Measurements from ENCODE around the gene SEC61G.

The SEC61G gene

DNA sequence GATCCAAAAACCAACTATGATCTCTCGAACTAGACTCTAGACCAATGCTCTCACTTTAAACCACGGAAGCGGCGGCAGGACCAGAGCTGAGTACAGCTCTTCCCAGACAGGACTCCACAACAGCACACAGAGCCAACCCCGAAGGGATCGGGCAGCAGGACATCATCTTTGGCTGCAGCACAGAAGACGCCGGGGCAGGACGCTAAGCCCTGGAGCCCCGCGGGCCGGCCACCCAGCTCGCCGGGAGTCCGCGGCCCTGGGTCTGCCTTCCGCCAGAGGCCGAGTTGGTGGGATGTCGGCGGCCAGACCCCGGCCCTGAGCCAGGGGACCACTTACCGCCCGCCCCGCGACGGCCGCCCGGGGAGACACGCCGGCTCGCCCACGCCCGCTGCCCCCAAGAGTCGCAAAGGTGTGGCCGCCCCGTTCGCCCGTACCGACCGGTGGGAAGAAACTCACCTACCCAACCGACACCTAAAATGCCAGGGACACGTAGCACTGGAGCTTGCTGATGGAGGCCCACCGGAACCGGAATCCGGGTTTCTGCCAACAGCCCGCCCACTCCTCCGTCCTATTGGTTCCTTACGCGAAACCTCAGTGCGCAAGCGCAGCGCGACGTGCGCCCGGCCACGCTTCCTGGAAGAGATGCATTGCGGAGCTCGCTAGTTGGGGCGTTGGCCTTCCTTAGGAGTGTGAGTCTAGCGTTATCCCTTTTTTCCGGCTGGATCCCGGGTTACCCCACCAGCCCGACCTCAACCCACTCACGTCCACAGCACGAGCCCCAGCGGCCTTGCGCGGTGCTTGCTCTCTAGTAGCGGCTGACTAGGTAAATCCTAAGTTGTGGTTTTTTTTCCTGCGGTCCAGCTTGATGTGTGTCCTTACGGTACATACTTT lies at the start of gene SEC61G:
Gene SEC61G, minus strand, starts transcription at position 510 of the 891 bp plus-strand sequence. CDS start 1,623 bp downstream, outside the sequence.
- DNase-seq (ENCODE audit: low read depth) = peak; percentile 97

DNA sequence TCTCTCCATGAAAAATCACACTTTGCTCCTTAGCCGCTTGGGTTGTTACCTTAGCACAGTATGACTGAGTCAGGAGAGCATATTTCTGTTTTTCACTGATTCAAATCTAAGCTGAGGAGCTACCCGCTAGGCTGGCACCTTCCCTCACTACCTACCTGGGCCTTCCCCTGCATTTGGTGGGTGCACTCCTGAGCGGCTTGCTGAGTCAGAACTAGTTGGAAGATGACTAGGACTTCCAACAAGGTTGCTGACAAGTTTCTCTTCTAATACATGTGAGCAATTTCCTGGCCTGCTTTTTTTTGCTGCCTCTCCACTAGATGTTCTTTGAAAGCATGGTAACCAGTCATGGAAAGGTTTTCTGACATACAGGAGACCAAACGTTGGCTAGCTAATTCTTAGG lies 43.8 kb upstream of the SEC61G start:
- no peak for DNase-seq (ENCODE audit: low read depth)

GRCh38 chr7:54802114-54802513 lies 43.1 kb upstream of the SEC61G start:
- DNase-seq (ENCODE audit: low read depth) = no peak

DNA sequence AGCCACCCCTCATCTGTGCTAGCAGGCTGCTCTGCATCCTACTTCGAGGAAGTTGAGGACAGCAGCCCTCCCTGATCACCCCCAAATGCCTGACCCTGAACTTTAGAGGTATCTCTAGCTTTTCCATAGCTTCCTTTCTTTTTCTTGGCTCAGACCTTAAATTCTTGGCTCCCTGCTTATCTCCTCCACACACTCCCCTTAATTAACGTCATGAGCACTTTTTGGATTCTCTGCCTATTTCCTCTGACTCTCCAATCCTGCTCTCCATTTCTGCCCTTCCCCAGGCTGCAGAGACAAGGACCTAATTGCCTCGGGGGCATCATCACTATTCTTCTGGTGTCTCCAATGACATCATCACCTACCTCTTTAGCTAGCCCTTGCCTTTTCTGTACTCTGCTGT lies 40.8 kb upstream of the SEC61G start:
- no peak for DNase-seq (ENCODE audit: low read depth)

- no peak for DNase-seq (ENCODE audit: low read depth)
Measured at GRCh38 chr7:54798530-54798929, 39.5 kb upstream of the SEC61G start.

DNA sequence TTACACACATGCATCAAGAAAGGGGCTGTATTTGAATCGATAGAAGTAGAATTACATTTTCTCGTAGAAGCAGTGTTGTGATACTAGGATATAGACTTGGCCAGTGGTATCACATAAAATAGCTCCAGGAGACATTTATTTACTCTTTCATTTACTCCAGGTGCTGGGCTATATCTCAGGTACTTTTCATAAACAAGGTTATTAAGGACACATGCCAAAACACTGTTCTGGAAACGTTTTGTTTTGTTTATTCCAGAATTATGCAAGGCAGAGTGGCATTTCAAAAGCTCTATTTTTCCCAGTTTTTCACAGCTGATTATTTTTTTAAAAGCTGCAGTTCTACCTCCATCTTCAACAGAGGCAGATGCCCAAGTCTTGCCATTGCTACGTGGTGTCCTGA lies 37.8 kb upstream of the SEC61G start:
- no peak for DNase-seq (ENCODE audit: low read depth)

- DNase-seq (ENCODE audit: low read depth) = peak; percentile 89
Measured at GRCh38 chr7:54796150-54796549, 37.1 kb upstream of the SEC61G start.

DNA sequence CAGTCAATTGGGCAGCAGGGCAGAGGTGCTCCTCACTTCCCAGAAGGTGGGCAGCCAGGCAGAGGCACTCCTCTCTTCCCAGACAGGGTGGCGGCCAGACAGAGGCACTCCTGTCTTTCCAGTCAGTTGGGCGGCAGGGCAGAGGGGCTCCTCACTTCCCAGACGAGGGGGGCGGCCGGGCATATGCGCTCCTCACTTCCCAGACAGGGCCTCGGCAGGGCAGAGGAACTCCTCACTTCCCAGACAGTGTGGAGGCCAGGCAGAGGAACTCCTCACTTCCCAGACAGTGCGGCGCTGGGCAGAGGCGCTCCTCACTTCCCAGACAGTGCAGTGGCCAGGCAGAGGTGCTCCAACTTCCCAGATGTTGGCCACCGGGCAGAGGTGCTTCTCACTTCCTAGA lies 33.4 kb upstream of the SEC61G start:
- no peak for DNase-seq (ENCODE audit: low read depth)

GRCh38 chr7:54788664-54789063 lies 29.7 kb upstream of the SEC61G start:
- peak; percentile 79 for DNase-seq (ENCODE audit: low read depth)

- no peak for DNase-seq (ENCODE audit: low read depth)
Measured at GRCh38 chr7:54785261-54785660, 26.2 kb upstream of the SEC61G start.

DNA sequence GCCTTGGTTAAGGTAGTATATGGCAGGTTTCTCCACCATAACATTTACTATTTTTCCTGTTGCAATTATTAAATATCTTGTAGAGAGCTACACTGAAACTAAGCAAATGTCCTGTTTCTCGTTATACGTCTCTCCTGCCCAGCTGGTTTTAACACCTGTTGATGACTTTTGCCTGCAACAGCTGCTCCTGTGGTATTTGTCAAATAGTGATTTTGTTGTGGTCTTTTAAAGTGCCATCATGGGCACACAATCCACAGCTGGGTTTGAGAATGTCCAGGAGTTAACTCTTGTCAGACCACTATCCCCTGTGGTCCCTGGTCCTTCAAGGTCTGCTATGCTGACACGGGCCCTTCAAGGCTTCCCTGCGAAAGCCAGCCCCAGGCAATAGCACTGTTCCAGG lies 24.9 kb upstream of the SEC61G start:
- DNase-seq (ENCODE audit: low read depth) = no peak

- DNase-seq (ENCODE audit: low read depth) = no peak
Measured at GRCh38 chr7:54782829-54783228, 23.8 kb upstream of the SEC61G start.

DNA sequence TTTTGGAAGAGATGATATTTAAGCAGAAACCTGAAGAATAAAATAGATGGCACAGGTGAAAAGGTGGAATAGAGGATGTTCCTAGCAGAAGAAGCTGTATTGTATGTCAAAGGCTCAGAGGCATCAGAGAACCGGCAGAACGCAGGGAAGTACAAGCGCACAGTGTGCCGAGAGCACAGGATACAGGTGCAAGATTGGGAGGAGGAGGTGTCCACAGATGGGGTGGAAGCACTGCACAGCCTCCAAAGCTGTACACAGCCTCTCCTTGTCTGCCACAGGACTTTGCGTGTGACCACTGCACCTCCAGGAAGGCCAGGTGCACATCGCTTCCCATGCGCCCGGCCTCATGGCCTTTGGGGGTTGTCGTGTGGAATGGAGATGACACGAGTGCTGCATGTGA lies 23.3 kb upstream of the SEC61G start:
- DNase-seq (ENCODE audit: low read depth) = no peak

- no peak for DNase-seq (ENCODE audit: low read depth)
Measured at GRCh38 chr7:54781134-54781920, 22.3 kb upstream of the SEC61G start.

DNA sequence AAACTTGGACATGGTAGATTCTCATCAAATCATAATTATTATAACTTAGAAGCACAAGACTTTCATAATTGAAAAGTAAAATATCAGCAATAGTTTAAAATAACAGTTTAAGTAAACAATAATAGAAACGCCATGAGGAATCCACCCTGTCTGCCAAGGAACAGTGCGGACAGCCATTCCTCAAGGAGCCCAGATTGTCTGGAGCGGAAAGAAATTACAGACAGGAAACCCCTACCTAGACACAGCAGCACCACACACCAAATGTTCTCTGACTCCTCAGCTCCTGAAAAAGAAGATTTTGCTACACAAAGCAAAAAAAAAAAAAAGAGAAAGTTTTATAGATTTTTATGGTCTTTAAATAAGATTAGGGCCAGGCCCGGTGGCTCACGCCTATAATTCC lies 21.5 kb upstream of the SEC61G start:
- no peak for DNase-seq (ENCODE audit: low read depth)

DNA sequence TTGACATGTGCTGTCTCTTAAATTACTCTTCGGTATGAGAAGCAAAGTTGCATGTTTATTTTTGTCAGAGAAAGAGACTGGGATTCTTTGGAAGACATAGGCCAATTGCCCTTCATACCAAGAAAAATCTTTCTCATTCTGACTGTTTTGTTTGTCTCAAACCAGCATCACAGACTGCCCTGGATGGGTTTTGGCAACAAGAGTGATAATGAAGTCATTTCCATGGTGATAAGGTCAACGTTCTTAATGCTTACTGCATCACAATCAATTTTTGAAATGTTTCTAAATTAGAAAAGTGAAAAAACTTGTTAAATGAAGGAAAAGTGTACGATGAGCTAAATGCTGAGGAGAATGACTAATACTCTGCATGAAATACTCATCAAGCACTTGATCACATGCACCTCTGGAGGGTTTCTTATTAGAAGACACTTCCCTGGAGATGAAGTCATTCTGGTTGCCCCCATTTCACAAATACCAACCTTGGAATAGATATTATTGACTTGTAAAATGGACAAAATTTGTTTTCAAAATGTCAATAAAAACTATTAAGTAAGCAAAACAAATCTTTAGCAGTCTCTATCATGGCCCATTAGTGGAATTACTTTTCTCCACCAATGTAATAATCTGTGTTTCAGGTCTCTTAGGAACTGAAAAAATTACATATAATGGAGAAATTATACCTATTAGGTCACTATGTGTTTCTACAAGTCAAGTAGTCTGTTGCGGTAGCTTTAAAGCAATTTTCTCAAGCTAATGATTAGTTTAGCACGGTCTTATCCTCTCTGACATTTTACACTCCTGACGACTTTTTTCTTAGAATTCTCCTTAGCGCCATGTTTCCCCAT lies 19.9 kb upstream of the SEC61G start:
- no peak for DNase-seq (ENCODE audit: low read depth)

GRCh38 chr7:54778166-54778565 lies 19.2 kb upstream of the SEC61G start:
- no peak for DNase-seq (ENCODE audit: low read depth)

GRCh38 chr7:54774785-54775740 lies 16.1 kb upstream of the SEC61G start:
- DNase-seq (ENCODE audit: low read depth) = no peak

GRCh38 chr7:54773472-54774399 lies 14.7 kb upstream of the SEC61G start:
- peak; percentile 69 for DNase-seq (ENCODE audit: low read depth)

DNA sequence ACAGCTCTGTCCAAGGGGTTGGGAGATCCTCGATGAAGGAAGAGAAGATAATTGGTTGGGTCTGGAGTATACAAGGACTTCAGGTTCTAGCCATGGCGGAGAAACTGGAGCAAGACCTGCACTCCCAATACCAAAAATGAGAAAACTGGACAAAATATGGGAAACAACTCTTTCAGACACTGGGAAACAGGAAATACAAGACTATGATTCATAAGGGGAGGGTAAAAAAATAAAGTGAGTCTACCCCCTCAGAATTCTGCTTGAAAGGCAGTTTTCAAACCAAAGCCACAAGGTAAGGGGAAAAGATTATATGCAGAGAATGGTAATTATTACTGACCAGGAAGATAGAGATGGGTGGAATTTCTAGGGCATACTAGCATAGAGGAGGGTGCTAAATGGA lies 10.2 kb upstream of the SEC61G start:
- DNase-seq (ENCODE audit: low read depth) = no peak
